ENCODE measurements around the gene MPIG6B. TPM values are rescaled to one million over a fixed set of nuclear protein-coding genes. Genes with fewer than 3 reads are reported as not detected.

Gene MPIG6B
- total RNA-seq, 1 donor from 2014 or later: not detected

GRCh38 chr6:31725502-31726350 is 2.6 kb downstream of the MPIG6B start:
- no peak overlapping the region for H3K4me3 Mint-ChIP-seq (ENCODE audit: unreplicated experiment)
- peaks cover 25% of the 10 kb centered on the region for H3K36me3 Mint-ChIP-seq (ENCODE audit: unreplicated experiment)
- no peaks in the 10 kb centered on the region for H3K27me3 Mint-ChIP-seq (ENCODE audit: unreplicated experiment)
- H3K27ac Mint-ChIP-seq (ENCODE audit: unreplicated experiment): no peak overlapping the region
- no peaks in the 10 kb centered on the region for H3K9me3 Mint-ChIP-seq (ENCODE audit: unreplicated experiment)
- peaks cover 18% of the 10 kb centered on the region for H3K4me1 Mint-ChIP-seq (ENCODE audit: unreplicated experiment)
- DNase-seq (ENCODE audit: extremely low spot score, unreplicated experiment): no peak
- no peak for TF ChIP-seq CTCF (IDR thresholded peaks at IDR 0.05)

- Mint-ChIP-seq H3K4me3 (ENCODE audit: unreplicated experiment) (peak overlapping the region; percentile 53), H3K4me1 (ENCODE audit: unreplicated experiment) (peaks cover 24% of the 10 kb centered on the region), H3K27ac (ENCODE audit: unreplicated experiment) (no peak overlapping the region), H3K36me3 (ENCODE audit: unreplicated experiment) (peaks cover 33% of the 10 kb centered on the region), H3K27me3 (ENCODE audit: unreplicated experiment) (no peaks in the 10 kb centered on the region), H3K9me3 (ENCODE audit: unreplicated experiment) (no peaks in the 10 kb centered on the region)
- no peak for DNase-seq (ENCODE audit: extremely low spot score, unreplicated experiment)
- no peak for TF ChIP-seq CTCF (IDR thresholded peaks at IDR 0.05)
These were observed 4.0 kb downstream of the MPIG6B start for GRCh38 chr6:31727034-31727716.

DNA sequence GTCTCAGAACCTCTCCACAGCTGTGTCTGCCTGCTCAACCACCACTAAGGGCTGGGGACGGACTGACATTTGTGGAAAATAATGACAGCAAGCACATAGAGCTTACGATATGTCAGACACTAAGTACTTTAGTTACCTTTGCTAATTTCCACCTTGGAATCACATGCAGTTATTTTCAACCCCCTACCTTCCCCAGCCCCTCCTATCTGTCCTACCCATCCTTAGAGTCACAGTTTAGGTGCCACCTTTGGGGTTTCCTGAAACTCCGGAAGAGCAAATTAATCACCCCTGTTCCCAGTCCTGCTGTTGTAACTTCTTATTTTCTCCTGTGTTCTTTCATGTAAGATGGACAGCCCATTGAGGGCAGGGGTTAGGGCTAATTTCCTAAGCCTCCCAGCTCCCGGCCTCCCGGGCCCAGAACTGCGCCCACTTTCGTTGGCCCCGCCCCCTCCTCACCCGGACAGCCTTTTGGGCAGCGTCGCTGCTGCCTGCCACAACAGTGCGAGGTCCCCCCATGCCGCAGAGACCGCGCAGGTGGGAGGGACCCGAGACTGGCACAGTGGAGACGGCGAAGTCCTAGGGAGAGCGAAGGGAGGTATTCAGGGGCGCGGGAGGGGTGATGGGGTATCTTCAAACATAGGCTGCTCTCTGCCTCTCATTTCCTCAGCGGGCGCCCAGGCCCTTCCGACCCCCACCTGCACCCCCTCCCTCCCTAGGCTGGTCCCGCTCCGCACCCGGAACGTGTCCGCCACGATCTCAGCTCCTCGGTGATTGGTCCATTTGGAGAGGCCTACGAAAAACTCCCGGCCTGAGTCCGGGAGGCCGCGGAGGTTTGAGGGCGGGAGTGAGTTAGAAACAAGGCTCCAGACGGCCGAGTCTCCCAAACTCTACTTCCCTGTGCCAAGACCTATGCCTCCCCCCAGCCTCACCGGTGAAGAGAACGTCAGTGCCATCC is 4.8 kb downstream of the MPIG6B start:
- Mint-ChIP-seq H3K36me3 (ENCODE audit: unreplicated experiment) (peaks cover 34% of the 10 kb centered on the region), H3K27me3 (ENCODE audit: unreplicated experiment) (no peaks in the 10 kb centered on the region), H3K4me1 (ENCODE audit: unreplicated experiment) (peaks cover 25% of the 10 kb centered on the region), H3K9me3 (ENCODE audit: unreplicated experiment) (no peaks in the 10 kb centered on the region), H3K27ac (ENCODE audit: unreplicated experiment) (no peak overlapping the region), H3K4me3 (ENCODE audit: unreplicated experiment) (peak overlapping the region; percentile 99)
- TF ChIP-seq CTCF (IDR thresholded peaks at IDR 0.05): no peak
- no peak for DNase-seq (ENCODE audit: extremely low spot score, unreplicated experiment)

DNA sequence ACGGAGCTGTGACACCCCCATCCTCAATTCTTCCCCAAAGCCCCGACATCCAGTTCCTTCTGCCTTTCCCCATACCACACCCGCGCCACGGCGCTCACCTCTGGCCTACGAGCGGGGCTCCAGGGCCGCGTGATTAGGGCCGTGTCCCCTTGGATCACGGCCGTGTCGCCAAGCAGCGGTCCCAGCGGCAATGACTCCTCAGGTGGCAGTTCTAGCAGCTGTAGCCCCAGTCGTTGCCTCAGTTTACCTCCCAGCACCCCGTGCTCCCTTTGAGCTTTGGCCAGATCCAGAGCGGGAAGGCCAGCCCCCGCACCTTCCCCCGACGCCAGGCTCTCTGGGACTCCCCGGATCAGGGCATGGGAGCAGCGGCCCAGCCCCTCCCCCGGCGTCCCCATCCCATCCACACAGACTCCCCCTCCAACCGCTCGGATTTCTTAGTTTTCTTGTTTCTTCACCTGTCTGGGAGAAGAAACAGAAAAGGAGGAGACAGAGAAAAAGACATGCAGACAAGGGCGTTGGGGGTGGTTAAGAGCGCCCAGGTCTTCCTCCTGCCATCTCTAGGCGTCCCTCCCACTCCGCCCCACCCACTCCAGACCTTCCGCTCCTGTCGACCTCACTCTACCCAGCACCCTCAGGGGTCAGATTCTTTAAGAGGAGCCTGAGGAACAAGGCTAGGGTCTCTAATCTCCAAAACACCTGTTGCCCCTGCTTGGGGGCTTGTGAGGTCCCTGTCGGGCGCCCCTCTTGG is 5.8 kb downstream of the MPIG6B start, which contains the start of gene DDAH2:
DDAH2 (minus strand) TSS at position 533 of the 748 bp plus-strand sequence; CDS start at position 395, 138 bp downstream.
- Mint-ChIP-seq H3K27me3 (ENCODE audit: unreplicated experiment) (no peaks in the 10 kb centered on the region), H3K27ac (ENCODE audit: unreplicated experiment) (peak within 1 kb of the TSS; percentile 95), H3K4me1 (ENCODE audit: unreplicated experiment) (peaks cover 30% of the 10 kb centered on the region), H3K4me3 (ENCODE audit: unreplicated experiment) (peak within 1 kb of the TSS; percentile 99), H3K9me3 (ENCODE audit: unreplicated experiment) (no peaks in the 10 kb centered on the region), H3K36me3 (ENCODE audit: unreplicated experiment) (peaks cover 42% of the 10 kb centered on the region)
- no peak for DNase-seq (ENCODE audit: extremely low spot score, unreplicated experiment)
- TF ChIP-seq CTCF (IDR thresholded peaks at IDR 0.05): no peak

Data from osteocyte (in vitro differentiated cells).